Measurements from ENCODE around the gene SLX4.

The SLX4 gene

DNA sequence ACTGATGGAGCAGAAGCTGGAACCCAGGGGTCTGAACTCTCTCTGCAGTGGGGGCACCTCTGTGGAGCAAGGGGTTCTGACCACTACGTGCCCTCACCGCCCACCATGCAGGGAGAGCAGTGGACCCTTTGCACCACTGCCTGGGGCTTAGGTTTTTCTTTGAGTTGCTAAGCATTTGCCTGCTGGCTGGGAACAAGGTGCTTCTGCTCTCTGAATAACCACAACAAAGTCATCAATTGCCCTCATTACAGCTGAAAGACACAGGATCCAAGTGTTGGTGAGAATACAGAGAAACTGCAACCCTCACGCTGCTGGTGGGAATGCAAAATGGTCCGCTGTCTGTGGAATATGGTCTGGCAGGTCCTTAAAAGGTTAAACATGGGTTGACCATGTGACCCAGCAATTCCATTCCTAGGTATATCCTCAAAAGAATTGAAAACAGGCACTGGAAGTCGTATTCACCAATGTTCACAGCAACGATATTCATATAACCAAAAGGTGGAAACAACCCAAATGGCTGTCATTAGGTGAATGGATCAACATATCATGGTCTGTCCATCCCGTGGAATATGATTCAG, 57.0 kb downstream of the SLX4 start:
- no peak overlapping the region for H3K4me3 ChIP-seq (ENCODE audit: low read depth, low read length)
- TF ChIP-seq, protein P1, sequence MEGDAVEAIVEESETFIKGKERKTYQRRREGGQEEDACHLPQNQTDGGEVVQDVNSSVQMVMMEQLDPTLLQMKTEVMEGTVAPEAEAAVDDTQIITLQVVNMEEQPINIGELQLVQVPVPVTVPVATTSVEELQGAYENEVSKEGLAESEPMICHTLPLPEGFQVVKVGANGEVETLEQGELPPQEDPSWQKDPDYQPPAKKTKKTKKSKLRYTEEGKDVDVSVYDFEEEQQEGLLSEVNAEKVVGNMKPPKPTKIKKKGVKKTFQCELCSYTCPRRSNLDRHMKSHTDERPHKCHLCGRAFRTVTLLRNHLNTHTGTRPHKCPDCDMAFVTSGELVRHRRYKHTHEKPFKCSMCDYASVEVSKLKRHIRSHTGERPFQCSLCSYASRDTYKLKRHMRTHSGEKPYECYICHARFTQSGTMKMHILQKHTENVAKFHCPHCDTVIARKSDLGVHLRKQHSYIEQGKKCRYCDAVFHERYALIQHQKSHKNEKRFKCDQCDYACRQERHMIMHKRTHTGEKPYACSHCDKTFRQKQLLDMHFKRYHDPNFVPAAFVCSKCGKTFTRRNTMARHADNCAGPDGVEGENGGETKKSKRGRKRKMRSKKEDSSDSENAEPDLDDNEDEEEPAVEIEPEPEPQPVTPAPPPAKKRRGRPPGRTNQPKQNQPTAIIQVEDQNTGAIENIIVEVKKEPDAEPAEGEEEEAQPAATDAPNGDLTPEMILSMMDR (IDR thresholded peaks at IDR 0.05; ENCODE audit: insufficient read depth, low read depth, low read length, missing control alignments), result no peak
- no peak for DNase-seq (ENCODE audit: low read depth)

DNA sequence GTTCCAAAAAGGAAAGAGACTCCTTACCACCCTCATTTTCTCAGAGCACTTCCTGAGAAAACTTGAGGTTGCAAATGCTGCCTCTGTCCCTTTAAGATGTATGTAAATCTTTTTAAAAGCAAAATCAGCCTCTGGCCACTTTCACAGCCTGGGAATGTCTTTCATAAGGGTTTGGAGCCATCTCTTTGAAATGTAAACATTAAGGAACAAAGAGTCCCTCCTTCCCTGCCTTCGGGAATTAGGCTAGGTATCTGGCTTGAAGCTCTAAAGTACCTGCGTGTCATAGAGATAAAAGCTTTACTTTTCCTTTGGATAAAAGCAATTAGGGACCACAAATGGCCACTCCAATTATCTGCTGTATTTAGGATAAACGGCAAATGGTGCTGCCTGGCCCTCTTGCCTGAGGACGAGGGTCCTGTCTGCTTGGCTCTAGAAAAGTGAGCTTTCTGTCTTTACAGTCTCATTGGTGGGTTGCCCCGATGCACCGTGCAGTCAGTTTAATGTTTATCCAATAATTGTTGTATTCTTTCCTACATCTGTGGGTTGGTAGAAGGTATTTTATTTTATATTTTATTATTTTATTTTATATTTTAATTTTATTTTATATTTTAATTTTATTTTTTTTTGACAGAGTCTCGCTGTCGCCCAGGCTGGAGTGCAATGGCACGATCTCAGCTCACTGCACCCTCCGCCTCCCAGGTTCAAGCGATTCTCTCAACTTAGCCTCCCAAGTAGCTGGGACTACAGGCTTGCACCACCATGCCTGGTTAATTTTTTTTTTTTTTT, 58.1 kb downstream of the SLX4 start:
- no peak for DNase-seq (ENCODE audit: low read depth)
- no peak overlapping the region for H3K4me3 ChIP-seq (ENCODE audit: low read depth, low read length)
- TF ChIP-seq, protein P1 (IDR thresholded peaks at IDR 0.05; ENCODE audit: insufficient read depth, low read depth, low read length, missing control alignments), result no peak

- H3K4me3 ChIP-seq (ENCODE audit: low read depth, low read length), result no peak overlapping the region
- TF ChIP-seq, protein P1 (IDR thresholded peaks at IDR 0.05; ENCODE audit: insufficient read depth, low read depth, low read length, missing control alignments), result no peak
- DNase-seq (ENCODE audit: low read depth), result no peak
These were observed 60.3 kb downstream of the SLX4 start for GRCh38 chr16:3550851-3551847.

DNA sequence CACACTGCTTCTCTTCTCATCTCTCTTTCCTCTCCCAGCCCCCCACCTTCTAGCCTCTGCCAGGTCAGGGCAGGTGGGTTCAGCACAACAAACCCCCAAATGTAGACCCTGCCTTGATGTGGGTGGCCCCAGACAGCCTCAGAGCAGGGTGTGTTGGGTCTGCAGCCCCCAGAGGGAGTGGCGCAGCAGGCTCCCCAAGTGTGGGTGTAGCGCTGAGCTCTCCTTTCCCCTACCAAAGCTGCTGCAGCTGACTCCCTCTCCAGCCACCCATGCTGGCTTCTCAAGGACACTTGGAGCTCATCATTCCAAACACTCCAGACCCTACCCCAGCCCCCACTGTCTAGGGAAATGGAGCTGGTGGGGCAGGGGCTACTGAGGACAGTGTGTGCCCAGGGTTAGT, 61.5 kb downstream of the SLX4 start:
- DNase-seq (ENCODE audit: low read depth), result no peak
- TF ChIP-seq, protein P1 (IDR thresholded peaks at IDR 0.05; ENCODE audit: insufficient read depth, low read depth, low read length, missing control alignments), result no peak
- no peak overlapping the region for H3K4me3 ChIP-seq (ENCODE audit: low read depth, low read length)

DNA sequence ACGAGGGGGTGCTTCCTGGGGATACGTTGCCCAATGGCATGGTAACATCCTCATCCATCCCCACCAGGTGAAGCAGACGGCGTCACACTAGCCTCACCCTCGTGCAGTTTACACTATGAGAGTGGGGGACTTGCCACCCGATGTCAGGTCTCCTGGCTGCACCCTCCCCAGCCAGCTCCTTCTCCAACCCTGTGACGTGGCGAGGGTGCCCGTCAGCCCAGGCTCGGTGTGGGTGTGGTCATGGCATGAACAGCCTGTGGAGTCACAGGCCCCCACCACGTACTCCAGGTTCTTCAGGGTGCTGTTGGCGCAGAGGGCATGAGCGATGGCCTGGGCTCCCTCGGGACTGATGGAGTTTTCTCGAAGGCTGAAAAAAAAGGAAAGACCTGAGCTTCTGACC, 62.5 kb downstream of the SLX4 start:
- H3K4me3 ChIP-seq (ENCODE audit: low read depth, low read length), result no peak overlapping the region
- TF ChIP-seq, protein P1 (IDR thresholded peaks at IDR 0.05; ENCODE audit: insufficient read depth, low read depth, low read length, missing control alignments), result no peak

DNA sequence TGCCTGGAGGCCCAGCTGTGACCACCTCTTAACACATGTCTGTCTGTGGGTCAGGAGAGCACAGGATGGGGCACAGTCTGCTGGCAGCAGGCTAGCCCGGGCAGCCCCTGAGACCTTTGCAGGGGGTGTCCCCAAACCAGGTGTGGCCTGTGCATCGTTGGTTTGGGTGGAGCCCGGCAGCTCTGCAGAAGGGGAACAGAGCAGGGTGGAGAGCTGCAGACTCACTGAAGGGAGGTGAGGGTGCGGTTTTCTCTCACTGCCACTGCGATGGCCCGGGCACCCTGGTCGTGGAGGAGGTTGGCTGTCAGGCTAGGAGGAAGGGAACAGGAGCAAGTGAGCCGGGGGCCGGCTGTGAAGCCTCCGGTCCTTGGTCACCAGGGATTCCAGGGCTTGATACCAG, 63.0 kb downstream of the SLX4 start:
- H3K4me3 ChIP-seq (ENCODE audit: low read depth, low read length), result no peak overlapping the region
- TF ChIP-seq, protein P1 (IDR thresholded peaks at IDR 0.05; ENCODE audit: insufficient read depth, low read depth, low read length, missing control alignments), result no peak
- DNase-seq (ENCODE audit: low read depth), result no peak

More for the DNA sequence above, 62.5 kb downstream of the SLX4 start:
- no peak for DNase-seq (ENCODE audit: low read depth)
